ENCODE results near the gene KIF3B. TPM values are rescaled to one million over a fixed set of nuclear protein-coding genes. Genes with fewer than 3 reads are reported as not detected.

KIF3B gene
- total and polyA plus RNA-seq, 2 of the 13 experiments (the other 11 are each of a cell fraction or from before 2014, with no cell fraction given): 23.6 to 28.8 TPM

- TF ChIP-seq RXRB (CRISPR knock-in tag; IDR thresholded peaks at IDR 0.05; ENCODE audit: borderline replicate concordance): peak; percentile 79; the same call in 1 of the 2 replicates
- TF ChIP-seq CBX1 (IDR thresholded peaks at IDR 0.05; ENCODE audit: low read depth): peak; percentile 91
- TF ChIP-seq, protein P1, sequence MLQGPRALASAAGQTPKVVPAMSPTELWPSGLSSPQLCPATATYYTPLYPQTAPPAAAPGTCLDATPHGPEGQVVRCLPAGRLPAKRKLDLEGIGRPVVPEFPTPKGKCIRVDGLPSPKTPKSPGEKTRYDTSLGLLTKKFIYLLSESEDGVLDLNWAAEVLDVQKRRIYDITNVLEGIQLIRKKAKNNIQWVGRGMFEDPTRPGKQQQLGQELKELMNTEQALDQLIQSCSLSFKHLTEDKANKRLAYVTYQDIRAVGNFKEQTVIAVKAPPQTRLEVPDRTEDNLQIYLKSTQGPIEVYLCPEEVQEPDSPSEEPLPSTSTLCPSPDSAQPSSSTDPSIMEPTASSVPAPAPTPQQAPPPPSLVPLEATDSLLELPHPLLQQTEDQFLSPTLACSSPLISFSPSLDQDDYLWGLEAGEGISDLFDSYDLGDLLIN (CRISPR knock-in tag; IDR thresholded peaks at IDR 0.05; ENCODE audit: borderline replicate concordance): 0 out of 2 replicates have a peak, but pooled peaks have one; percentile 20
- no peak; the same call in 1 of the 2 replicates for TF ChIP-seq SAFB2 (CRISPR knock-in tag; IDR thresholded peaks at IDR 0.05; ENCODE audit: borderline replicate concordance, low read depth)
- TF ChIP-seq, protein P2, sequence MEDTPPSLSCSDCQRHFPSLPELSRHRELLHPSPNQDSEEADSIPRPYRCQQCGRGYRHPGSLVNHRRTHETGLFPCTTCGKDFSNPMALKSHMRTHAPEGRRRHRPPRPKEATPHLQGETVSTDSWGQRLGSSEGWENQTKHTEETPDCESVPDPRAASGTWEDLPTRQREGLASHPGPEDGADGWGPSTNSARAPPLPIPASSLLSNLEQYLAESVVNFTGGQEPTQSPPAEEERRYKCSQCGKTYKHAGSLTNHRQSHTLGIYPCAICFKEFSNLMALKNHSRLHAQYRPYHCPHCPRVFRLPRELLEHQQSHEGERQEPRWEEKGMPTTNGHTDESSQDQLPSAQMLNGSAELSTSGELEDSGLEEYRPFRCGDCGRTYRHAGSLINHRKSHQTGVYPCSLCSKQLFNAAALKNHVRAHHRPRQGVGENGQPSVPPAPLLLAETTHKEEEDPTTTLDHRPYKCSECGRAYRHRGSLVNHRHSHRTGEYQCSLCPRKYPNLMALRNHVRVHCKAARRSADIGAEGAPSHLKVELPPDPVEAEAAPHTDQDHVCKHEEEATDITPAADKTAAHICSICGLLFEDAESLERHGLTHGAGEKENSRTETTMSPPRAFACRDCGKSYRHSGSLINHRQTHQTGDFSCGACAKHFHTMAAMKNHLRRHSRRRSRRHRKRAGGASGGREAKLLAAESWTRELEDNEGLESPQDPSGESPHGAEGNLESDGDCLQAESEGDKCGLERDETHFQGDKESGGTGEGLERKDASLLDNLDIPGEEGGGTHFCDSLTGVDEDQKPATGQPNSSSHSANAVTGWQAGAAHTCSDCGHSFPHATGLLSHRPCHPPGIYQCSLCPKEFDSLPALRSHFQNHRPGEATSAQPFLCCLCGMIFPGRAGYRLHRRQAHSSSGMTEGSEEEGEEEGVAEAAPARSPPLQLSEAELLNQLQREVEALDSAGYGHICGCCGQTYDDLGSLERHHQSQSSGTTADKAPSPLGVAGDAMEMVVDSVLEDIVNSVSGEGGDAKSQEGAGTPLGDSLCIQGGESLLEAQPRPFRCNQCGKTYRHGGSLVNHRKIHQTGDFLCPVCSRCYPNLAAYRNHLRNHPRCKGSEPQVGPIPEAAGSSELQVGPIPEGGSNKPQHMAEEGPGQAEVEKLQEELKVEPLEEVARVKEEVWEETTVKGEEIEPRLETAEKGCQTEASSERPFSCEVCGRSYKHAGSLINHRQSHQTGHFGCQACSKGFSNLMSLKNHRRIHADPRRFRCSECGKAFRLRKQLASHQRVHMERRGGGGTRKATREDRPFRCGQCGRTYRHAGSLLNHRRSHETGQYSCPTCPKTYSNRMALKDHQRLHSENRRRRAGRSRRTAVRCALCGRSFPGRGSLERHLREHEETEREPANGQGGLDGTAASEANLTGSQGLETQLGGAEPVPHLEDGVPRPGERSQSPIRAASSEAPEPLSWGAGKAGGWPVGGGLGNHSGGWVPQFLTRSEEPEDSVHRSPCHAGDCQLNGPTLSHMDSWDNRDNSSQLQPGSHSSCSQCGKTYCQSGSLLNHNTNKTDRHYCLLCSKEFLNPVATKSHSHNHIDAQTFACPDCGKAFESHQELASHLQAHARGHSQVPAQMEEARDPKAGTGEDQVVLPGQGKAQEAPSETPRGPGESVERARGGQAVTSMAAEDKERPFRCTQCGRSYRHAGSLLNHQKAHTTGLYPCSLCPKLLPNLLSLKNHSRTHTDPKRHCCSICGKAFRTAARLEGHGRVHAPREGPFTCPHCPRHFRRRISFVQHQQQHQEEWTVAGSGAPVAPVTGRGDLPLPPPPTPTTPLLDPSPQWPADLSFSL (CRISPR knock-in tag; IDR thresholded peaks at IDR 0.05): no peak
- peak; percentile 40; the same call in 1 of the 2 replicates for TF ChIP-seq SIX1 (CRISPR knock-in tag; IDR thresholded peaks at IDR 0.05; ENCODE audit: borderline replicate concordance)
- TF ChIP-seq ZNF772 (CRISPR knock-in tag; IDR thresholded peaks at IDR 0.05): no peak
- peak; percentile 55; the same call in 1 of the 2 replicates for TF ChIP-seq ZNF12 (CRISPR knock-in tag; IDR thresholded peaks at IDR 0.05)
- no peak for TF ChIP-seq HDAC6 (IDR thresholded peaks at IDR 0.05; ENCODE audit: low read depth, low read length)
- TF ChIP-seq, protein P3, sequence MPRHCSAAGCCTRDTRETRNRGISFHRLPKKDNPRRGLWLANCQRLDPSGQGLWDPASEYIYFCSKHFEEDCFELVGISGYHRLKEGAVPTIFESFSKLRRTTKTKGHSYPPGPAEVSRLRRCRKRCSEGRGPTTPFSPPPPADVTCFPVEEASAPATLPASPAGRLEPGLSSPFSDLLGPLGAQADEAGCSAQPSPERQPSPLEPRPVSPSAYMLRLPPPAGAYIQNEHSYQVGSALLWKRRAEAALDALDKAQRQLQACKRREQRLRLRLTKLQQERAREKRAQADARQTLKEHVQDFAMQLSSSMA (CRISPR knock-in tag; IDR thresholded peaks at IDR 0.05): no peak
- 0 out of 2 replicates have a peak, but pooled peaks have one; percentile 90 for TF ChIP-seq ZBTB42 (CRISPR knock-in tag; IDR thresholded peaks at IDR 0.05)
- peak; percentile 85 for TF ChIP-seq ZNF501 (CRISPR knock-in tag; IDR thresholded peaks at IDR 0.05)
- no peak for TF ChIP-seq ATM (IDR thresholded peaks at IDR 0.05; ENCODE audit: borderline replicate concordance)
- 0 out of 2 replicates have a peak, but pooled peaks have one; percentile 48 for TF ChIP-seq LRRFIP1 (CRISPR knock-in tag; conservative IDR thresholded peaks at IDR 0.05)
Measured at GRCh38 chr20:32277361-32278198, at the start of gene KIF3B (continued).
